Ishikawa (cell line): ENCODE results near the gene GSTM2.

Experiments used
- CEBPB ChIP-seq: IDR thresholded peaks from 2 replicates; pipeline ENCODE4 v1.6.1; 2012
- CREB1 ChIP-seq: IDR thresholded peaks from 2 replicates; pipeline ENCODE4 v1.6.1; 2012; ENCODE audit warnings: low read depth
- EGR1 ChIP-seq: IDR thresholded peaks from 2 replicates; pipeline ENCODE4 v1.6.1; 2012
- EP300 ChIP-seq: IDR thresholded peaks from 2 replicates; pipeline ENCODE4 v1.6.1; 2012; ENCODE audit warnings: borderline replicate concordance
- FOXM1 ChIP-seq: IDR thresholded peaks from 2 replicates; pipeline ENCODE4 v1.6.1; 2012; ENCODE audit warnings: low read depth, borderline replicate concordance
- MAX ChIP-seq: IDR thresholded peaks from 2 replicates; pipeline ENCODE4 v1.6.1; 2012
- NFIC ChIP-seq: IDR thresholded peaks from 2 replicates; pipeline ENCODE4 v1.6.1; 2012
- RAD21 ChIP-seq: IDR thresholded peaks from 2 replicates; pipeline ENCODE4 v1.6.1; 2012; ENCODE audit warnings: low read depth
- REST ChIP-seq: IDR thresholded peaks from 2 replicates; pipeline ENCODE4 v1.6.1; 2012; ENCODE audit warnings: low read depth, mild to moderate bottlenecking
- TAF1 ChIP-seq: IDR thresholded peaks from 2 replicates; pipeline ENCODE4 v1.6.1; 2012; ENCODE audit warnings: low read depth, mild to moderate bottlenecking
- TCF12 ChIP-seq: IDR thresholded peaks from 2 replicates; pipeline ENCODE4 v1.6.1; 2012; ENCODE audit warnings: low read depth
- TEAD4 ChIP-seq: IDR thresholded peaks from 2 replicates; pipeline ENCODE4 v1.6.1; 2012
- USF1 ChIP-seq: IDR thresholded peaks from 2 replicates; pipeline ENCODE4 v1.6.1; 2012
- YY1 ChIP-seq: IDR thresholded peaks from 2 replicates; pipeline ENCODE4 v1.6.1; 2012; ENCODE audit warnings: low read depth
- ZBTB7A ChIP-seq: IDR thresholded peaks from 2 replicates; pipeline ENCODE4 v1.6.1; 2012; ENCODE audit warnings: low read depth

Gene GSTM2

GRCh38 chr1:109630898-109631512 is 36.9 kb upstream of the GSTM2 start:
- no peak for TF ChIP-seq CREB1
- no peak for TF ChIP-seq MAX
- TF ChIP-seq EGR1 = no peak
- TF ChIP-seq FOXM1 = no peak
- TF ChIP-seq USF1 = no peak
- TF ChIP-seq RAD21 = no peak

- no peak for TF ChIP-seq EGR1
These were observed 36.0 kb upstream of the GSTM2 start for GRCh38 chr1:109631513-109632505.

- no peak for TF ChIP-seq USF1
- TF ChIP-seq CREB1 = no peak
- TF ChIP-seq TEAD4 = no peak
- no peak for TF ChIP-seq TCF12
- no peak for TF ChIP-seq TAF1
- no peak for TF ChIP-seq EP300
- no peak for TF ChIP-seq MAX
- TF ChIP-seq YY1 = no peak
- TF ChIP-seq CEBPB = no peak
These were observed 35.0 kb upstream of the GSTM2 start for GRCh38 chr1:109632671-109633346.

- no peak for TF ChIP-seq NFIC
- TF ChIP-seq TAF1 = no peak
- TF ChIP-seq FOXM1 = no peak
- no peak for TF ChIP-seq USF1
- no peak for TF ChIP-seq REST
- no peak for TF ChIP-seq RAD21
- no peak for TF ChIP-seq TEAD4
- TF ChIP-seq MAX = no peak
- TF ChIP-seq CREB1 = no peak
- no peak for TF ChIP-seq ZBTB7A
- no peak for TF ChIP-seq EGR1
- TF ChIP-seq EP300 = no peak
- no peak for TF ChIP-seq YY1
- no peak for TF ChIP-seq TCF12
- no peak for TF ChIP-seq CEBPB
These were observed 33.6 kb upstream of the GSTM2 start for GRCh38 chr1:109634292-109634691.

GRCh38 chr1:109634771-109635750 is 32.8 kb upstream of the GSTM2 start:
- TF ChIP-seq TCF12 (no peak), USF1 (no peak), FOXM1 (no peak), EP300 (no peak), ZBTB7A (no peak), RAD21 (no peak), MAX (no peak), EGR1 (no peak), TEAD4 (no peak), REST (no peak), TAF1 (no peak)
